ENCODE results near the gene SLFN5.
A peak's percentile ranks its signal among the peaks of the same experiment; 100 is the strongest.
"Not testable (repeated sequence)": the region's sequence is repeated elsewhere in the genome, so short reads cannot be mapped to it uniquely, and the experiment has no call there.

Gene SLFN5

GRCh38 chr17:35287286-35287811 lies 44.5 kb downstream of the SLFN5 start:
- no peak for DNase-seq (ENCODE audit: extremely low read depth in 1 of 2, low read depth in 1 of 2)

- no peak for DNase-seq (ENCODE audit: extremely low read depth in 1 of 2, low read depth in 1 of 2)
These were observed 46.4 kb downstream of the SLFN5 start for GRCh38 chr17:35289222-35289621.

GRCh38 chr17:35291802-35292201 lies 48.9 kb downstream of the SLFN5 start:
- no peak for DNase-seq (ENCODE audit: extremely low read depth in 1 of 2, low read depth in 1 of 2)

- no peak for DNase-seq (ENCODE audit: extremely low read depth in 1 of 2, low read depth in 1 of 2)
These were observed 50.4 kb downstream of the SLFN5 start for GRCh38 chr17:35293151-35293847.

- DNase-seq (ENCODE audit: extremely low read depth in 1 of 2, low read depth in 1 of 2) = no peak
These were observed 51.9 kb downstream of the SLFN5 start for GRCh38 chr17:35294756-35295155.

GRCh38 chr17:35295686-35296085 lies 52.8 kb downstream of the SLFN5 start:
- no peak for DNase-seq (ENCODE audit: extremely low read depth in 1 of 2, low read depth in 1 of 2)

- no peak for DNase-seq (ENCODE audit: extremely low read depth in 1 of 2, low read depth in 1 of 2)
These were observed 54.8 kb downstream of the SLFN5 start for GRCh38 chr17:35297666-35298065.

GRCh38 chr17:35298639-35299038 lies 55.8 kb downstream of the SLFN5 start:
- DNase-seq (ENCODE audit: extremely low read depth in 1 of 2, low read depth in 1 of 2) = no peak

GRCh38 chr17:35299135-35299534 lies 56.3 kb downstream of the SLFN5 start:
- DNase-seq (ENCODE audit: extremely low read depth in 1 of 2, low read depth in 1 of 2) = no peak

GRCh38 chr17:35309345-35309744 lies 66.5 kb downstream of the SLFN5 start:
- not testable (repeated sequence) for DNase-seq (ENCODE audit: extremely low read depth in 1 of 2, low read depth in 1 of 2)

GRCh38 chr17:35312346-35312745 lies 69.5 kb downstream of the SLFN5 start:
- DNase-seq (ENCODE audit: extremely low read depth in 1 of 2, low read depth in 1 of 2) = no peak

- DNase-seq (ENCODE audit: extremely low read depth in 1 of 2, low read depth in 1 of 2) = peak; percentile 46 to 89
These were observed 70.2 kb downstream of the SLFN5 start for GRCh38 chr17:35312790-35313711.

- peak in 1 of 2 donors; percentile 0 for DNase-seq (ENCODE audit: extremely low read depth in 1 of 2, low read depth in 1 of 2)
These were observed 71.1 kb downstream of the SLFN5 start for GRCh38 chr17:35313875-35314409.

- no peak for DNase-seq (ENCODE audit: extremely low read depth in 1 of 2, low read depth in 1 of 2)
These were observed 71.7 kb downstream of the SLFN5 start for GRCh38 chr17:35314415-35315216.

- no peak for DNase-seq (ENCODE audit: extremely low read depth in 1 of 2, low read depth in 1 of 2)
These were observed 72.4 kb downstream of the SLFN5 start for GRCh38 chr17:35315283-35315682.

- DNase-seq (ENCODE audit: extremely low read depth in 1 of 2, low read depth in 1 of 2) = no peak
These were observed 73.1 kb downstream of the SLFN5 start for GRCh38 chr17:35315971-35316370.

- DNase-seq (ENCODE audit: extremely low read depth in 1 of 2, low read depth in 1 of 2) = no peak
These were observed 79.9 kb downstream of the SLFN5 start for GRCh38 chr17:35322749-35323148.

Data from stimulated activated CD8-positive, alpha-beta memory T cell treated with anti-CD3 and anti-CD28 coated beads, Interleukin-7, amount 100 ng/mL, for 48 hours (primary cell).